HG03432 (cell line): ENCODE data around the gene MRPL53.
"Not testable (repeated sequence)": the region's sequence is repeated elsewhere in the genome, so short reads cannot be mapped to it uniquely, and the experiment has no call there.

Experiments
- ATAC-seq: cut with Tn5 transposase; IDR thresholded peaks from one replicate; pipeline ENCODE4 v1.9.1; 2021; ENCODE audit warnings: mild to moderate bottlenecking, moderate library complexity; ENCODE audit not compliant: unreplicated experiment

The MRPL53 gene

GRCh38 chr2:74482801-74483674 lies 10.6 kb upstream of the MRPL53 start, which contains the start of the genes CCDC142 and TTC31:
CCDC142 (minus strand) TSS chr2:74482998; CDS start chr2:74482837, 161 bp downstream.
TTC31 (plus strand) TSS chr2:74483081; CDS start chr2:74483096, 15 bp downstream.
- ATAC-seq = peak; percentile 93

GRCh38 chr2:74481961-74482800 lies 9.7 kb upstream of the MRPL53 start:
- ATAC-seq = peak; percentile 42

GRCh38 chr2:74481431-74481830 lies 9.0 kb upstream of the MRPL53 start:
- no peak for ATAC-seq

GRCh38 chr2:74474899-74475298 lies 2.4 kb upstream of the MRPL53 start:
- ATAC-seq = no peak

- no peak for ATAC-seq
These were observed 2.0 kb upstream of the MRPL53 start for GRCh38 chr2:74474481-74474880.

GRCh38 chr2:74472945-74473258 lies 422 bp upstream of the MRPL53 start:
- ATAC-seq = peak; percentile 7

- ATAC-seq = no peak
These were observed 981 bp downstream of the MRPL53 start for GRCh38 chr2:74471332-74472065.

- ATAC-seq = not testable (repeated sequence)
These were observed 1.7 kb downstream of the MRPL53 start for GRCh38 chr2:74470742-74471141.

- peak; percentile 1 for ATAC-seq
These were observed 8.1 kb downstream of the MRPL53 start for GRCh38 chr2:74464406-74464805.

- ATAC-seq = no peak
These were observed 9.7 kb downstream of the MRPL53 start for GRCh38 chr2:74462786-74463105.

- no peak for ATAC-seq
These were observed 10.3 kb downstream of the MRPL53 start for GRCh38 chr2:74462054-74462785.

- no peak for ATAC-seq
These were observed 11.1 kb downstream of the MRPL53 start for GRCh38 chr2:74461187-74462053.

- not testable (repeated sequence) for ATAC-seq
These were observed 12.3 kb downstream of the MRPL53 start for GRCh38 chr2:74460187-74460586.

GRCh38 chr2:74459503-74460118 lies 12.9 kb downstream of the MRPL53 start:
- not testable (repeated sequence) for ATAC-seq

GRCh38 chr2:74458938-74459363 lies 13.5 kb downstream of the MRPL53 start:
- ATAC-seq = no peak

GRCh38 chr2:74458132-74458937 lies 14.1 kb downstream of the MRPL53 start, which contains the start of gene WBP1:
WBP1 (plus strand) TSS chr2:74458438; CDS start chr2:74458603, 165 bp downstream.
- peak; percentile 82 for ATAC-seq

GRCh38 chr2:74457549-74458131 lies 14.8 kb downstream of the MRPL53 start:
- ATAC-seq = peak; percentile 42

GRCh38 chr2:74457129-74457548 lies 15.3 kb downstream of the MRPL53 start:
- no peak for ATAC-seq
